Umbilical cord (tissue), 2 donors: ENCODE data around the gene PRDM16. TPM values are rescaled to one million over a fixed set of nuclear protein-coding genes. Genes with fewer than 3 reads are reported as not detected.

Experiments used
- DNase-seq: peaks from one replicate; pipeline ENCODE4 v3.0.0-alpha.2; 2015; ENCODE audit warnings: low spot score
- total RNA-seq: library from RNA; depleted of rRNA; stranded (reverse); fragments of >200 nt; gene quantifications from one replicate; pipeline ENCODE4 v1.2.3, GENCODE V29; 2014; ENCODE audit warnings: low replicate concordance; ENCODE audit not compliant: insufficient read depth

The PRDM16 gene
- total RNA-seq, 1 donor from 2014 or later: 6.3 TPM

DNA sequence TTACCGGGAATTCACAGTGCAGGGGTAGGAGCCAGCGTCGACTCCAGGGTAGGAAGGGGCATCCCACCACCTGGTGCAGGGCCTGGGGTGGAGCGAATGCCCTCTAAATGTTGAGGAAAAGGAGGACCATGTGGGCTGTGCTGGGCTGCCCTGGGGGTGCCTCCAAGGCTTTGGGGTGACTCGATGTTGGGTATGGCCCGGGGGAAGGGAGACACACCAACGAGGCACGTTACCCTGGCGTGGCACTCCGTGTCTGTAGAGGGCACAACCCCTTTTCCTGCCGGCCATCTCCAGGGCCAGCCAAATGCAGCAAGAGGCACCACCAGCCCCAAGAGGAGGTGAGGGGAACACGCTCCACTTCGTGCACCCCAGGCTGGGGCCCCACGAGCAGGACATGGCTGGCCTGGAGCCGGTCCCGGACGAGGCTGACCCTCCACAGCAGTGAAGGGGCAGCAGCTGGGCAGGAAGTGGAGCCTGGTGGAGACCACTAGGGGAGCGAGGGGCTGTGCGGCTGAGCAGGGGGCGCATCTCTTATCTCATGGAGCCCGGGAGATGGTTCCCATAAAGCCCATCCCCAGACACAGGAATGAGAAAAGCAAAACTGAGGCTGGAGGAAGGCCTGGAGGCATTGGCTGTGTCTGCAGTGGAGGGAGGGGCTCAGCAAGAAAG is 36.5 kb upstream of the PRDM16 start:
- DNase-seq: no peak

DNA sequence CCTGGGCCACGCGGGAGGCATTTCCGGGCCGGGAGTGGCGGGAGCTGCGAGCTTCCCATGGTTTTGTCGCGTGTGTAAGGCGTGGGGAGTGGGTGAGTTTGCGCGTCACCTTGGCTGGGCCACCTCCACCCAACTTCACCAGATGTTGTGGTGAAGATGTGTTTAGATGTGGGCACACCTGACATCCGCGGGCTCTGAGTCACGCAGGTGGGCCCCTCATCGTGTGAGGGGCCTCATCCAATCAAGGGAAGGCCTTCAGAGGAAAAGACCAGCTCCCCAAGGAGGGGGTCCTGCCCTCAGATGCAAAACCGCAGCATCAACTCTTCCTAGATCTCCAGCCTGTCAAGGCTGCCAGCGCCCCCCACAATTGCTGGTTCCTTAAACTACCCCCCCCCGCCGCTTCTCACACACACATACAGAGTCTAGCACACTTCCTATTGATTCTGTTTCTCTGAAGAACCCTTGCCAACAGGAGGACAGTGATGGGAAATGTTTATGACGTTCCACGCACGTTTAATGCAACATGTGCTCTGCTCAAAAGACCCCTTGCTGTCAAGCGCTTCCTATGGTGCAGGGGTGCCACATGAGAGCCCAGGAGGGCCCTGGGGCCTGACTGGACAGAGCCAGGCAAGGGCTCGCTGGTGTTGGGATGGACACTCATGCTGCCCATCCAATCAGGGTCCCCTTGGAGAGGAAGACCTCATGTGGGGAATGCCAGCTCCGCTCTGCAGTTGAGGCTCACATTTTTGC is 35.8 kb upstream of the PRDM16 start:
- DNase-seq: no peak

DNA sequence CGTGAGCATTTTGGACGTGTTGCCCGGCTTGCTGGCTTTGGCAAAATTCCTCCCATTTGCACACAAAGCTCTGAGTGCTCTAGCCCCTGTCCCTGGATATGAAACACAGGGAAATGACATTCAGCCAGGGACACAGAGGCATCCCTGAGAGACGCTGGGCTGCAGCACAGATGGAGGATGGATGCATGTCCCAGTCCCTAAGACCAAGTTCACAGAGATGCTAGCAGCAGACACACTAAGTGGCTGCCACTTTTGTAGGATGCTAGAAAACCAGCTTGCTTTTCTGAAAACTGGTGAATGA is 35.3 kb upstream of the PRDM16 start:
- no peak for DNase-seq

DNA sequence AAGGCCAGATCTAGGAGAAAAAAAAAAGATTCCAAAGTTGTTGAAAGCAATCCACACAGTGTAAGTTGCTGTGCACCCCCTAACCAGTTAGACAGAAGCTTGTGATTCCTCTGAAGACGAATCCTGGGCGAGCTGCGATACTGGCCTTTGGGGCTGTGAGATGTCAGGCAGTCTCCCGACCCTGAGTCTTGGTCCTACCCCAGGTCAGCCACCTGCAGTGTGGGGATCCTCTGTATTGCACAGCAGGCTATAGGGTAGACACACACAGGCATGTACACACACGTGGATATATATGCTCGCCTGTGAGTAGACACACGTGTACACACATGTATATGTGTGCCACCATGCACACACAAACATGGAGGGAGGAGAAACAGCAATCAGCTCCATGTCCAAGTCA is 34.8 kb upstream of the PRDM16 start:
- no peak for DNase-seq

DNA sequence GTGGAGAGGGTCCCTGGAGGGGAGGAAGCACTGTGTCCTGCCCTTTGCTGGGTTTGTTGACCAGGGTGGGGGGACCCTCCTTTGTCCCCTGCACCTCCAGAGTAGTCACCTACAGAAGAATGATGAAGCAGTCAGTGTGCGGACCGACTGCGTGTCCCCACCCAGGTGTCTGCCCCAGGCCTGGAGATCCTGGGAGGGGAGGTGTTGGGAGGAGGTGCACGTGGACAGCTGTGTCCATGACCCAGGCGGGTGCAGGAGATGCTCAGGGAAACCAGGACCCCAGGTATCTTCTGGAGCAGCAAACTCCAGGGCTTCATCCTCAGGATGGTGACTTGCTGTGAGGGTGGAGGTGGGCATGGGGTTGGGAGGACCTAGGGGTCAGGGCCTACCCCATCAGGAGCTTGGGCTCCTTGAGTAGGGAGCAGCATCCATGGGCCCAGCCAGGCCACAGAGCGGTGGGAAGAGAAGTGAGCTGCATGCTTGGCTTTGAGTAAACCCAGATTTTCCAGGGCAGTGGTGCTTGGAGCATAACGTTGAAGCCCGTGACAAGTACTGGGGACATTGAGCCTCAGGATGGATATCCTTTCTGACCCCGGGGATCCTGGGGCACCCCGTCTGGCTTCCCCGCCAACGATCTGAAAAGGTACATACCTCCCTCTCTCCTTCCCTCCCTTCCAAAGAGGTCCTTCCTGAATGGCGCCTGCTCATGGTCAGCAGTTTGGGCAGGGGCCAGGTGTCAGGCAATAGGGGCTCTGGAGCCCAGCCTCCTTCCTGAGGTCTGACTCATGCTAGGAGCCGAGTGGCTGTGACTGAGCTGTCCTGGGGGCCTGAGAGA is 34.1 kb upstream of the PRDM16 start:
- DNase-seq: no peak

DNA sequence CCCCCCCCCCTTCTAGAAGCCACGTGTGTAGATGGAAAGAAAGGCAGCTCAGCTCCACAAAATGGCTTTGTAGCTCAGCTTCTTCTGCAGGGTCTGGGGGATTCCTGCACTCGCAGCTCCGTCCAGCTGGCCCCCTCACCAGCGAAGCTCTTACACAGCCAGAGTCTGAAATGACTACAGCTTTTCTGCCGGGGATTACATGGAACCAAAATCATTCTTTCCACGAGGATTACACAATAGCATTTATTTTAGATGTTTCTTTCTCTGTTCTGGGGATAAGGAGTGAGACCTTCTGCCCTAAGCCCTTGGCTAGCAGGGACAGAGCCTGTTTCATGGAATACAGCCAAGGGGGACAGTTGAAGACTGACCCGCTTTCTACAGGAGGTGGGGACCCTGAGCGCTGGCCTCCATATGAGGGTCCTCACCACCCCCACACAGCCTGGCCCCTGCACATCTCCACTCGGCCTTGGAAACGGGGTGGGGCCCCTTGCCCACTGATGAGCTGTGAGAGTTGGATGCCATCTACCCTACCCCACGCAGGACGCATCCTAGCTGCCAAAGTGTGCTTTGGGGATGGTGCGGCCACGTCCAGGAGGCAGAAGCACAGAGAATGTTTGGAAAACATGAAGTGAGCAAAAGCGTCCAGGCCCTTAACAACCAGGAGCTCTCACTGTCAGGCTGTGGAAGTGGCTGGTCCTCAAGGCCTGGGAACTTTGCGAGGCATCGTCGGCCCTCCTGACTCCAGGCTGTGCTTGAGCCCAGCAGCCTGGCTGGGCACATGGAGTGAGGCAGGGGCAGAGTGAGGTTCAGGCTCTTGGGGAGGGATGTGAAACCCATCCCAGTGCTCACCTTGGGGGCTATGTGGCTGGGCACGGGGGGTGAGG is 33.2 kb upstream of the PRDM16 start:
- peak; percentile 6 for DNase-seq

DNA sequence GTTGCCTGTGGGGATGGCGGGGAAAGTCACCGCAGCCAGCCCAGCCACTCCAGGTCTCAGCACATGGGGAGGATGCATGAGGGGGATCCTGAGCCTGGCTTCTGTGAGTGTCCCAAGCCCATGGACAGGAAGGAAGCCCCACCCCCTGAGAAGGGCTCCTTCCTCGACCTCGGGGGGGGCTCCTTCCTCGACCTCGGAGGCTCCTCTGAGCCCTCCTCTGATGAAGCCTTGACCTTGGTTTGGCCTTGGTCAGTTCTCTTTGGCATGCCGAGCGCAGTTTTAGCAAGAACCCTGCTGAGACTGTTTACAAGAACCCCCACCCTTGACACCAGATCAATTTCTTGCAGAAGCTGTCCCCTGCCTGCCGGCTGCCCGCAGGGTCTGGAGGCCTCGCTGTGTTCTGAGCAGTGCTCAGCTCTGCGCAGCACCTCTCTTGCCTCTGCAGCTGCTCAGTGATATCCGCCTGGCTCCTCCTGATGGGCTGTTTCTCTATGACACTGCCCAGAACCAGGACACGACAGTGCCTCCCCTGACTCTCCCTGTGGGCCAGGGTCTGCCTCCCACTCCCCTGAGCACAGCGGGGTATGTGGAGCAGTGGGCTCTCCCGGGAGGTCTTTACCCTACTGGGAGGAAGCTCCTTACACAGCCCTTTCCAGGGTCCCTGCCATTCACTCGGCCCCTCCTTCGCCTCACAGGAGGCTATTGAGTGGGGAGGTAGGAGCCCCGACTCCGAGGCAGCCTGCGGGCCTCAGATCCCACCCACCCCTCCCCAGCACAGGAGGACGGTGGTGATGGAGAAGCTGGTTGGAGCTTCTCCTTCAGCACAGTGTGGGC is 32.3 kb upstream of the PRDM16 start:
- DNase-seq: no peak

DNA sequence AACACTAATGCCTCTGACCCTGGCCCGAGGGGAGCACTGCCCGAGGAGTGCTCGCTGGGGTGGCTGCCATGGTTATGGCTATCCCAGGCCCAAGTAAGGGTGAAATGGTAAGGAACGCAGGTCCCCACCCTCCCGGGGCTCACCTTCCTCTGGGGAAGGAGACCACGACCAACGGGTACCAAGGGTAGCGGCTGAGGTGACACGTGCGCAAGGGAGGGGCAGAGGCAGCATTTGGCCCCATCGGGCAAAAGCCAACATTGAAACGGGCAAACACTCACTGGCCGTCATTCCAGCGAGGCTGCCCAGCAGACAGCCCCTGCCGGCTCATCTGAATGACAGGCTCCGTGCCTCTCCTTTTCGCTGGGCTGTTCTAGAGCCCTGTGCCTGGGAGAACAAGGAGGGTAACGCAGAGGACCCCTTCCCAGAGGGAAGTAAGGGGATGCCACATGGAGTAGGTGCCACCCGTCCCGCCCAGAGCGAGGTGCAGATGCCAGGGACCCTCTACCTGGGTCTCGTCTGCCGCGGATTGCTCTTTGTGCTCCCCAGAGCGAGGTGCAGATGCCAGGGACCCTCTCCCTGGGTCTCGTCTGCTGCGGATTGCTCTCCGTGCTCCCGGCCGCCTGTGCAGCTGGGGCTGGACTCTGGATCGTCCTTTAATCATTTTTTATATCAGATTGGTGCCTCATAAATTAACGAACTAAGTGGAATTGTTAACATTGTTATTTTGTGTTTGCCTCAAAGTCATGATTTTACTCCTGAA is 31.5 kb upstream of the PRDM16 start:
- DNase-seq: no peak

DNA sequence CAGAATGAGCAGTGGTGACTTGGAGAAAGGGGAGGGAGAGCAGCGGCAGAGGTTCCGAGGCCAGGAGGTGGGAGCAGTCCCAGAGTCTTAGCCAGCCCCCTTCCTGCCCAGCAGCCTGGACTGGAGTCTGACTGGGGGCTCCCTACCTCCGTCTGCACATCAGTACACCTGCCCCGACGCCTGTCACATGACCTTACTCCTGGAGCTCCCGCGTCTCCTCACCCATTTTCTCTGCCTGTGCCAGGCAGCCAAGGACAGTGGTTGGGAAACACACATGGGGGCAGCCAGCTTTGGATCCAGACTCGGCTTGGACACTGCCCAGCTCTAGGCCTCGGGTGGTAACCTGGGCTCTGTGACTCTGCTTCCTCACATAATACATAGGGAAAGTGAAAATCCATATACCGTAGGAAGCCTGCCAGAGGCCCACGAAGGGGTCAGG is 30.9 kb upstream of the PRDM16 start:
- DNase-seq: no peak

DNA sequence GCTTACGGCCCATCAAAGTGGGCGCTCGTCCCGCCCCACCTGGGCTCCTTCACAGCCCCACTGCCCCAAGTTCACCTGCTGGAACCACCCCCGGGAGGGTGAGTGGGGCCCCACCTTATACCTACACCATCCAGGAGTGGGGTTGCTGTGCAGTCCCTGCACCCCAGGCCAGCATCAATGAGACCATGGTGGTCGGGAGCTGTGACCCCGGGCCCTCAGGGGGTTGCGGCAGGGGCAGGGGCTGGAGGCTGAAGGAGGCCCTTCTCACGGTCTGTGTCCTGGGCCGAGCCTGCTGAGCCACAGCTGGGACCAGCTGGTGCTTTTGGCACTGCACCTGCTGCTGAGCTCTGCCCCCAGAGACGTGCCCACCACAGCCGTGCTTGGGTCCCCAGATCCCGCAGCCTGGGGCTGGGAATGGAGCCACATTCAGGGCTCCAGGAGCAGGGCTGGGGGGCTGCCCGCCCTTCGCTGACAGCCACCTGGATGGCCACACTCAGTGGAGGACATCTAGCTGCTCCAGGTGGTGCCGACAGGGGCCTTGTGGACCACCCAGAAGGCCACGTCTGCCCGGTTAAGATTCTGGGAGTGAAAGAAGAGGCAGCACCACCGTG is 30.3 kb upstream of the PRDM16 start:
- no peak for DNase-seq

DNA sequence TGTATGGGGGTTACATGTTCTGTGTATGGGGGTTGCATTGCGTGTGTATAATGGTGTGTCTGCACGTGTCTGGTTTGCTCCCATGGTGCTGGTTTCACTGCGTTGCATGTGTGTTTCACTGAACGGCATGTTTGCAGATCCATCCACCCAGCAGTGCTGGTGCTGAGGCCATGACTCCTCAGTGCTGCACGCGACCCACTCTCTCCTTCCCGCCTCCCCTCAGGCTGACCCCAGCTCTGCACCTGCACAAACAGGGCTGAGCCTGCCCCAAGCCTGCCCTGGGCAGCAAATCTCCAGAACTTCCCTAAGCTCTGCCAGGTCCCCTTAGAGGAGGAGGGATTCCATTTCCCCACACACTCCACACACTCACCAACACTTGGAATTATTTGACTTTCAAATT is 29.0 kb upstream of the PRDM16 start:
- no peak for DNase-seq

DNA sequence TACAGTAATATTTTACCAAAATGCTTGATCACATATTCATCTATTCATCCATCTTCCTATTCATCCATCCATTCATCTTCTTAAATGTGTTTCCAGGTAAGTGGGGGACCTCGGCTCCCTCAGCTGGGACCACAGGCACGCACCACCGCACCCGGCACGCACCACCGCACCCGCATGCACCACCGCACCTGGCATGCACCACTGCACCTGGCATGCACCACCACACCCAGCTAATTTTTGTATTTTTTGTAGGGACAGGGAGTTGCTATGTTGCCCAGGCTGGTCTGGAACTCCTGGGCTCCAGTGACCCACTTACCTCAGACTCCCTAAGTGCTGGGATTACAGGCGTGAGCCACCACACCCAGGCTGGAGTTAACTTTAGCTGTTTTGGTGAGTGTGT is 26.5 kb upstream of the PRDM16 start:
- DNase-seq: no peak

DNA sequence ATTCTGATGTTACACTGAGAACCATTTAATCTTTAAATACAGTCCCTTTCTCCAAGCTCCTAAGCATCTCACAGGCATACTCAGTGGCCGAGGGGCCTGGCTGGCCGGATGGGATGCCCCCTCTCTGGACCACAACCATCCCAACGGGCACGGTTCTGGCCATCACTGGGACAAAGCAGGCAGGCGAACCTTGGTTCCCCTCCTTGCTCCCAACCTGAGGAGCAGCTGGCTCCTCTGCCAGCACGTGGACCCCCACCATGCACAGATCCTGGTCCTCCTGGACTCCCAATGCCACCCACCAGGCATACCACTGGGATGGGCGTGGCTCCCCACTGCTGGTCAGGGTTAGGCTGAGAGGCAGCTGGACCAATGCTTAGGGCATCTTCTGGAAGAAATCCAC is 19.8 kb upstream of the PRDM16 start:
- DNase-seq: no peak

DNA sequence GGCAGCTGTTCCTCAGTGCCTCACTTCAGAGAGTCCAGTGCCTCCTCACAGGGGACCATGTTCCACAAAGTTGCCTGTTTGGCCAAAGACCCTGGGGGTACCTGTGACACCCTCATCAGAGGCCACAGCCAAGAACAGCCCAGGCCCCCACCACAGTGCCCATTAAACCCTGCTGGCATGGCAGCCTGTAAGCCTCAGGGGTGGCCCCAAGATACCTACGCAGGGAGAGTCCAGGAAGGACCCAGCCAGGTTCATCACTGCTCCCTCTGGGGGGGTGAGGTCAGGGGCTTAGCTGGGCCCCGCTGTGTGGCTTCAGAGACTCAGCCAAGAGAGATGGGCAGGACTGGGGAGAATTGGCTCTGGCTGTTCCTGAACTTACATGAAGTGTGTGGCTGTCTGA is 19.1 kb upstream of the PRDM16 start:
- no peak for DNase-seq

DNA sequence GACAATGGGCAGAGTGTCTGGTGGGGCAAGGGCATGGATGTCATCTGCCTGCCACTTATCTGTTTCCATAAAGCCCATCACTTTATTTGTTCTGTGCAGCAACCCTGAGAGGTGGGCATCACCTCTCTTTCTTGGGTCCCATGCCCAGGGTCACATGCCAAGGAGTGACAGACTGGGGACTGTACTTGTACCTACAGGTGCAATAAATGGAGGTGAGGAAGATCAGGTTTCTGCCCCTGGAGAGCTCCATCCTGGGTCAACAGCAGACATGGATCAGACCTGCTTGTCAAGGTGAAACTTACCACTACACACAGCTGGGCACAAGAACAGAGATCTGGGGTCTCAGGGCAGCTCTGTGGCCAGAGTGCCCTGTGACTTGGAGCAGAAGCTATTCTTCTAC is 18.4 kb upstream of the PRDM16 start:
- DNase-seq: no peak

DNA sequence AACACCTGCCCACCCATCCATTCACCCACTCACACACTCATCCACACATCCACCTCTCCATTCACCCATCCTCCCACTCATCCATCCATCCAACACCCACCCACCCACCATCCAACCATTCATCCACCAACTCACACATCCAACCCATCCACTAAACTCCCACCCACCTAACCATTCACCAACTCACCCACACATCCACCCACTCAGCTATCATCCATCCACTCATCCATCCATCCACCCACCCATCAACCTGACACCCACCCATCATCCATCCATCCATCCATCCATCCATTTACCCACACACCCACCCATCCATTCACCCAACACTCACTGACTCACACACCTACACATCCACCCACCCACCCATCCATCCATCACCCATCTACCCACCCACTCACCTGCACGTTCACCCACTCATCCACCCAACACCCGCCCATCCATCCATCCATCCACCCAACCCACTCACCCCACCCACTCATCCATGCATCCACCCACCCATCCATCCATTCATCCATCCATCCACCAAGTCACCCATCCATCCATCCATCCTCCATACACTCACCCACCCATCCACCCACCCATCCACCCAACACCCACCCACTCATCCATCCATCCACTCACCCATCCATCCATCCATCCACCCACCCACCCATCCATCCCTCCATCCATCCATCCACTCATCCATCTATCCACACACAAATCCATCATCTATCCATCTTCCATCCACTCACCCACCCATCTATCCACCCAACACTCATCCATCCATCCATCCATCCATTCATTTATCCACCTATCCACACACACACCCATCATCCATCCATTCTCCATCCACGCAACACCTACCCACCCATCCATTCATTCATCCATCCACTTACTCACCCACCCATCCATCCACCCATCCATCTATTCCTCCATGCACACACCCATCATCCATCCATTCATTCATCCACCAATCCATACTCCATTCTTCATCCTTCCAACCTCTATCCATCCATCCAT is 17.4 kb upstream of the PRDM16 start:
- no peak for DNase-seq

DNA sequence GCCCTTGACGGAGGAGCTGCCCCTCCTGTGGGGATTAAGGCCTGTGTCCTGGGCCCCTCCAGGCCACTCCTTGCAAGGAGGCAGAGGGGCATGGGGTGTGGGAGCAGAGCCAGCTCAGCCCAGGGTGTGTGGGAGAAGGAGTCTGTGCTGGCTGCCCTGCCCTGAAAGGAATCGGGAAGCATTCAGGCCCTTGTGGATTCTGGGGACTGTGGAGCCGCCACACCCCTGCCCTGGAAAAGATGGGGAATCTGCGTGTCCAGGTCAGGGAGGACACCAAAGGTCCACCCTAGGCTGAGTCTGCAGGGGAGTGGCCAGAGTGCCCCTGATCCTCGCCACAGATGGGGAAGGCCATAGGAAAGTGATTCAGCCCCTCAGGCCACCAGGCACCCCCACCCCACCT is 16.5 kb upstream of the PRDM16 start:
- no peak for DNase-seq

DNA sequence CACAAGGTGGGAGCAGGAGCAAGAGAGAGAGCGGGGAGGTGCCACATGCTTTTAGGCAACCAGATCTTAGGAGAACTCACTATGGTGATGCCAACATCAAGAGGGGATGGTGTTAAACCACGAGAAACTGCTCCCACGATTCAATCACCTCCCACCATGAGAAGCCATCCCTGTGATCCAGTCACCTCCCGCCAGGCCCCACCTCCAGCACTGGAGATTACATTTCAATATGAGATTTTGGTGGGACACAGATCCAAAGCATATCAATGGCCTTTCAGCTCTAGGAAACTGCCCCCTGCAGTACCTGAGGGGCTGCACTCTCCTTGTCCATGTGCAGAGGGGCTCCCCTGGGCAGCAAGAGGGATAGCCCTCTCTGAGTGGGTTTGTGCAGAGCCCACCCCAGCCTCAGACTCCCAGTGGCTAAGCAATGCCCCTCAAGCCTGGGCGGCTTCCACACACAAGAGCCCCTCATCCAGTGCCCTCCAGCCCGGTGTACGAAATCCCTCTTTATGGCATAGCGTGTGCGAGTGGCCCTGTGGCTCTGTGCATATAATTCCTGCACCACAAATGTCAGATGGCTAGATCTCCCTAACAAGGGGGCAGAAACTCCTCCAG is 15.5 kb upstream of the PRDM16 start:
- DNase-seq: no peak
